Mesendoderm (in vitro differentiated cells): ENCODE measurements around the gene TP63.
A peak's percentile ranks its signal among the peaks of the same experiment; 100 is the strongest.

ENCODE experiments used
- DNase-seq: peaks from one replicate; pipeline ENCODE4 v3.0.0; 2013
- H2AK5ac ChIP-seq: 2 replicates; pipeline ENCODE4 v1.6.1; 2013; ENCODE audit warnings: low read length, inconsistent platforms
- H2BK120ac ChIP-seq: 2 replicates; pipeline ENCODE4 v1.6.1; 2013; ENCODE audit warnings: low read depth, mild to moderate bottlenecking, low read length, moderate library complexity, mixed read lengths
- H2BK15ac ChIP-seq: replicated peaks from 2 replicates; pipeline ENCODE4 v1.6.1; 2013; ENCODE audit warnings: low read depth, mild to moderate bottlenecking, moderate library complexity
- H2BK5ac ChIP-seq: 2 replicates; pipeline ENCODE4 v1.6.1; 2013; ENCODE audit warnings: low read length, inconsistent platforms
- H3K18ac ChIP-seq: 2 replicates; pipeline ENCODE4 v1.6.1; 2013; ENCODE audit warnings: mild to moderate bottlenecking, low read length, mixed read lengths
- H3K23ac ChIP-seq: one replicate; pipeline ENCODE4 v1.6.1; 2013; ENCODE audit warnings: low read length
- H3K27ac ChIP-seq: 2 replicates; pipeline ENCODE4 v1.5.1; 2013; ENCODE audit warnings: low read depth, mild to moderate bottlenecking, inconsistent platforms, low read length, moderate library complexity
- H3K27me3 ChIP-seq: 2 replicates; pipeline ENCODE4 v1.6.1; 2013; ENCODE audit warnings: low read length, control low read depth, mild to moderate bottlenecking, inconsistent platforms; ENCODE audit not compliant: insufficient read depth, poor library complexity
- H3K36me3 ChIP-seq: 2 replicates; pipeline ENCODE4 v1.6.1; 2013; ENCODE audit warnings: low read length, inconsistent platforms; ENCODE audit not compliant: control insufficient read depth, insufficient read depth
- H3K4ac ChIP-seq: one replicate; pipeline ENCODE4 v1.6.1; 2013; ENCODE audit warnings: low read depth, mild to moderate bottlenecking, low read length, moderate library complexity
- H3K4me1 ChIP-seq: 2 replicates; pipeline ENCODE4 v1.6.1; 2013; ENCODE audit warnings: low read depth, low read length, inconsistent platforms; ENCODE audit not compliant: control insufficient read depth
- H3K4me2 ChIP-seq: 2 replicates; pipeline ENCODE4 v1.6.1; 2013; ENCODE audit warnings: low read length
- H3K4me3 ChIP-seq: 2 replicates; pipeline ENCODE4 v1.5.1; 2013; ENCODE audit warnings: mild to moderate bottlenecking, low read length
- H3K56ac ChIP-seq: one replicate; pipeline ENCODE4 v1.6.1; 2013; ENCODE audit warnings: low read length
- H3K79me1 ChIP-seq: 2 replicates; pipeline ENCODE4 v1.6.1; 2013; ENCODE audit warnings: low read length, inconsistent platforms
- H3K79me2 ChIP-seq: 2 replicates; pipeline ENCODE4 v1.6.1; 2013; ENCODE audit warnings: mild to moderate bottlenecking, low read length; ENCODE audit not compliant: control insufficient read depth, insufficient read depth
- H3K9ac ChIP-seq: 2 replicates; pipeline ENCODE4 v1.6.1; 2013; ENCODE audit warnings: low read length, inconsistent platforms
- H4K5ac ChIP-seq: one replicate; pipeline ENCODE4 v1.6.1; 2013; ENCODE audit warnings: low read length
- H4K8ac ChIP-seq: one replicate; pipeline ENCODE4 v1.6.1; 2013; ENCODE audit warnings: low read depth, mild to moderate bottlenecking, control low read depth, low read length, moderate library complexity
- WGBS: extraction: QIAGEN DNeasy Blood & Tissue Kit; methylation state at CpG from one replicate; pipeline ENCODE4 v1.1.7; 2013; ENCODE audit warnings: low lambda C conversion rate, missing lambda C conversion rate; ENCODE audit not compliant: insufficient coverage; ENCODE audit errors: extremely low coverage; 5-methylcytosine and 5-hydroxymethylcytosine counted together

Gene TP63

GRCh38 chr3:189849262-189849661 is 218.1 kb downstream of the TP63 start:
- no peaks in the 10 kb centered on the region for H3K79me2 ChIP-seq
- H3K56ac ChIP-seq, result no peak overlapping the region
- no peak overlapping the region for H2BK15ac ChIP-seq
- H3K18ac ChIP-seq, result no peak overlapping the region
- H4K5ac ChIP-seq, result no peak overlapping the region
- H3K4me3 ChIP-seq, result no peak overlapping the region
- no peaks in the 10 kb centered on the region for H3K79me1 ChIP-seq
- no peak overlapping the region for H4K8ac ChIP-seq
- H2AK5ac ChIP-seq, result no peak overlapping the region
- H3K9ac ChIP-seq, result no peak overlapping the region
- no peaks in the 10 kb centered on the region for H3K4me1 ChIP-seq
- no peak overlapping the region for H3K27ac ChIP-seq
- H3K23ac ChIP-seq, result no peak overlapping the region
- H2BK120ac ChIP-seq, result no peak overlapping the region
- no peaks in the 10 kb centered on the region for H3K27me3 ChIP-seq
- no peak overlapping the region for H2BK5ac ChIP-seq
- DNase-seq, result no peak
- no CpG with 5 or more reads among the region's 2 CpGs for WGBS
- H3K36me3 ChIP-seq, result no peaks in the 10 kb centered on the region
- no peak overlapping the region for H3K4ac ChIP-seq
- H3K4me2 ChIP-seq, result no peak overlapping the region

GRCh38 chr3:189851682-189852081 is 220.5 kb downstream of the TP63 start:
- no peak overlapping the region for H3K4ac ChIP-seq
- no peak overlapping the region for H2BK5ac ChIP-seq
- H3K4me3 ChIP-seq, result no peak overlapping the region
- no peak overlapping the region for H4K8ac ChIP-seq
- H3K27ac ChIP-seq, result no peak overlapping the region
- no peak overlapping the region for H3K56ac ChIP-seq
- no peak overlapping the region for H2BK120ac ChIP-seq
- no peak overlapping the region for H2BK15ac ChIP-seq
- no peak overlapping the region for H3K23ac ChIP-seq
- H3K4me1 ChIP-seq, result no peaks in the 10 kb centered on the region
- H3K36me3 ChIP-seq, result no peaks in the 10 kb centered on the region
- no peak overlapping the region for H3K4me2 ChIP-seq
- H3K18ac ChIP-seq, result no peak overlapping the region
- H3K9ac ChIP-seq, result no peak overlapping the region
- no CpG with 5 or more reads among the region's 4 CpGs for WGBS
- no peak overlapping the region for H4K5ac ChIP-seq
- H3K79me2 ChIP-seq, result no peaks in the 10 kb centered on the region
- no peaks in the 10 kb centered on the region for H3K79me1 ChIP-seq
- no peaks in the 10 kb centered on the region for H3K27me3 ChIP-seq
- H2AK5ac ChIP-seq, result no peak overlapping the region
- no peak for DNase-seq

GRCh38 chr3:189853906-189854305 is 222.7 kb downstream of the TP63 start:
- Histone ChIP-seq H2AK5ac (no peak overlapping the region), H2BK120ac (no peak overlapping the region), H3K23ac (no peak overlapping the region), H3K79me2 (no peaks in the 10 kb centered on the region), H3K27ac (no peak overlapping the region), H3K9ac (no peak overlapping the region), H3K4ac (no peak overlapping the region), H3K18ac (no peak overlapping the region), H3K4me2 (no peak overlapping the region), H3K36me3 (no peaks in the 10 kb centered on the region), H2BK15ac (no peak overlapping the region), H2BK5ac (no peak overlapping the region), H4K8ac (no peak overlapping the region), H3K79me1 (no peaks in the 10 kb centered on the region), H3K4me3 (no peak overlapping the region), H3K4me1 (no peaks in the 10 kb centered on the region), H4K5ac (no peak overlapping the region), H3K56ac (no peak overlapping the region), H3K27me3 (no peaks in the 10 kb centered on the region)
- no peak for DNase-seq
- WGBS, result no CpG with 5 or more reads among the region's 3 CpGs

GRCh38 chr3:189860296-189860695 is 229.1 kb downstream of the TP63 start:
- no CpG with 5 or more reads among the region's 4 CpGs for WGBS
- Histone ChIP-seq H3K79me1 (no peaks in the 10 kb centered on the region), H3K4ac (no peak overlapping the region), H3K4me1 (no peaks in the 10 kb centered on the region), H4K8ac (no peak overlapping the region), H4K5ac (no peak overlapping the region), H3K9ac (no peak overlapping the region), H3K27me3 (no peaks in the 10 kb centered on the region), H2BK15ac (no peak overlapping the region), H3K18ac (no peak overlapping the region), H3K36me3 (no peaks in the 10 kb centered on the region), H3K79me2 (no peaks in the 10 kb centered on the region), H3K4me3 (no peak overlapping the region), H3K23ac (no peak overlapping the region), H3K27ac (no peak overlapping the region), H2BK5ac (no peak overlapping the region), H3K4me2 (no peak overlapping the region), H3K56ac (no peak overlapping the region), H2BK120ac (no peak overlapping the region), H2AK5ac (no peak overlapping the region)
- no peak for DNase-seq

- no peak overlapping the region for H2BK5ac ChIP-seq
- no peak for DNase-seq
- no CpG with 5 or more reads among the region's 9 CpGs for WGBS
- no peaks in the 10 kb centered on the region for H3K4me1 ChIP-seq
- no peaks in the 10 kb centered on the region for H3K79me1 ChIP-seq
- no peaks in the 10 kb centered on the region for H3K79me2 ChIP-seq
- H3K9ac ChIP-seq, result no peak overlapping the region
- H3K18ac ChIP-seq, result no peak overlapping the region
- H3K27ac ChIP-seq, result no peak overlapping the region
- no peaks in the 10 kb centered on the region for H3K27me3 ChIP-seq
- H4K5ac ChIP-seq, result no peak overlapping the region
- no peak overlapping the region for H2BK120ac ChIP-seq
- no peaks in the 10 kb centered on the region for H3K36me3 ChIP-seq
- H3K4ac ChIP-seq, result no peak overlapping the region
- H4K8ac ChIP-seq, result no peak overlapping the region
- no peak overlapping the region for H3K4me3 ChIP-seq
- no peak overlapping the region for H3K4me2 ChIP-seq
- H3K23ac ChIP-seq, result no peak overlapping the region
- H2AK5ac ChIP-seq, result no peak overlapping the region
- H2BK15ac ChIP-seq, result no peak overlapping the region
- H3K56ac ChIP-seq, result no peak overlapping the region
Observed at GRCh38 chr3:189862385-189862998, 231.3 kb downstream of the TP63 start.

- Histone ChIP-seq H2BK15ac (no peak overlapping the region), H3K36me3 (no peaks in the 10 kb centered on the region)
Observed at GRCh38 chr3:189863031-189863430, 231.8 kb downstream of the TP63 start.

More at GRCh38 chr3:189863031-189863430, 231.8 kb downstream of the TP63 start:
- Histone ChIP-seq H4K8ac (no peak overlapping the region), H2BK120ac (no peak overlapping the region), H3K4me3 (no peak overlapping the region), H3K18ac (no peak overlapping the region), H2AK5ac (no peak overlapping the region), H3K27ac (no peak overlapping the region), H3K27me3 (no peaks in the 10 kb centered on the region), H3K56ac (no peak overlapping the region), H3K4ac (no peak overlapping the region), H3K79me1 (no peaks in the 10 kb centered on the region), H3K4me1 (no peaks in the 10 kb centered on the region), H4K5ac (no peak overlapping the region), H3K79me2 (no peaks in the 10 kb centered on the region), H3K9ac (no peak overlapping the region), H2BK5ac (no peak overlapping the region), H3K23ac (no peak overlapping the region), H3K4me2 (no peak overlapping the region)
- DNase-seq, result peak; percentile 54
- no CpG with 5 or more reads among the region's 3 CpGs for WGBS
